H1 (cell line): ENCODE measurements around the gene VSX1. TPM values are rescaled to one million over a fixed set of nuclear protein-coding genes. Genes with fewer than 3 reads are reported as not detected.

Experiments
- CTCF ChIA-PET: fragments of 300-600 bp; sonication (Branson Sonifier 250); formaldehyde crosslinking; loops from one replicate; lab custom pipeline; 2021; ENCODE audit not compliant: partially characterized antibody; lab: Charles Lee
- POLR2A ChIA-PET: fragments of 300-600 bp; sonication (Branson Sonifier 250); formaldehyde crosslinking; loops from one replicate; lab custom pipeline; 2021; ENCODE audit warnings: inconsistent platforms; ENCODE audit not compliant: partially characterized antibody; lab: Charles Lee
- DNase-seq, 2 experiments: peaks; one replicate each; pipeline versions ENCODE4 v3.0.0 to v3.0.0-alpha.2; 2010 to 2022; ENCODE audit warnings: low spot score in 2 of 2, low read depth in 1 of 2, mixed read lengths in 1 of 2
- FAIRE-seq: peaks from 2 replicates; lab custom pipeline; 2011; peaks lifted over from hg19 to GRCh38; lab: Jason Lieb, UNC
- H2AFZ ChIP-seq: 2 replicates; pipeline ENCODE4 v1.8.1; 2012; ENCODE audit warnings: low read length, inconsistent platforms
- H2AK5ac ChIP-seq: 2 replicates; pipeline ENCODE4 v1.6.1; 2013; ENCODE audit warnings: low read depth, low read length
- H2BK120ac ChIP-seq: replicated peaks from 2 replicates; pipeline ENCODE3; 2013; ENCODE audit warnings: low read depth, low read length, inconsistent platforms
- H2BK12ac ChIP-seq: 2 replicates; pipeline ENCODE4 v1.6.1; 2013; ENCODE audit warnings: low read depth, low read length
- H2BK15ac ChIP-seq: 2 replicates; pipeline ENCODE4 v1.6.1; 2013; ENCODE audit warnings: low read length
- H2BK20ac ChIP-seq: 2 replicates; pipeline ENCODE4 v1.6.1; 2013; ENCODE audit warnings: low read length
- H2BK5ac ChIP-seq: 2 replicates; pipeline ENCODE4 v1.6.1; 2013; ENCODE audit warnings: low read depth, low read length
- H3K14ac ChIP-seq: 2 replicates; pipeline ENCODE4 v1.6.1; 2013; ENCODE audit warnings: inconsistent platforms; ENCODE audit not compliant: insufficient read length
- H3K18ac ChIP-seq: 2 replicates; pipeline ENCODE4 v1.6.1; 2013; ENCODE audit warnings: low read length; ENCODE audit errors: extremely low read depth
- H3K23ac ChIP-seq: 2 replicates; pipeline ENCODE4 v1.6.1; 2013; ENCODE audit warnings: inconsistent platforms; ENCODE audit not compliant: insufficient read length
- H3K23me2 ChIP-seq: 2 replicates; pipeline ENCODE4 v1.6.1; 2013; ENCODE audit warnings: low read depth, low read length
- H3K27ac ChIP-seq: 2 replicates; pipeline ENCODE4 v1.6.1; 2011; ENCODE audit warnings: low read depth, low read length, inconsistent platforms
- H3K27me3 ChIP-seq, 4 experiments: replicated peaks in 1 of 4; 1 replicate in 1 of 4; 2 replicates in 3 of 4; pipeline versions ENCODE4 v1.6.1 to v1.8.1; 2011 to 2013; ENCODE audit warnings: low read length in 3 of 4, mild to moderate bottlenecking in 3 of 4, inconsistent platforms in 2 of 4, mixed read lengths in 2 of 4, moderate library complexity in 1 of 4; ENCODE audit not compliant: control insufficient read depth in 3 of 4, insufficient read depth in 3 of 4; ENCODE audit errors: extremely low read depth in 1 of 4
- H3K36me3 ChIP-seq, 4 experiments: 2 replicates each; pipeline versions ENCODE4 v1.6.1 to v1.8.1; 2011 to 2013; ENCODE audit warnings: mild to moderate bottlenecking in 4 of 4, low read length in 3 of 4, moderate library complexity in 2 of 4, control low read depth in 1 of 4, inconsistent platforms in 1 of 4; ENCODE audit not compliant: insufficient read depth in 4 of 4, control insufficient read depth in 2 of 4
- H3K4ac ChIP-seq: replicated peaks from 2 replicates; pipeline ENCODE3; 2013; ENCODE audit warnings: low read length, low read depth, mixed read lengths, inconsistent platforms; ENCODE audit not compliant: insufficient read length
- H3K4me1 ChIP-seq, 4 experiments: replicated peaks in 1 of 4; 1 replicate in 1 of 4; 2 replicates in 3 of 4; pipeline versions ENCODE4 v1.6.1 to v1.8.1; 2011 to 2013; ENCODE audit warnings: low read length in 3 of 4, inconsistent platforms in 2 of 4, mixed read lengths in 1 of 4; ENCODE audit not compliant: insufficient read depth in 4 of 4, control insufficient read depth in 3 of 4
- H3K4me2 ChIP-seq, 2 experiments: 2 replicates each; pipeline versions ENCODE4 v1.6.1 to v1.8.1; 2011 to 2013; ENCODE audit warnings: low read depth in 2 of 2, low read length in 2 of 2, control low read depth in 1 of 2, inconsistent platforms in 1 of 2, mild to moderate bottlenecking in 1 of 2; ENCODE audit not compliant: insufficient read depth in 1 of 2
- H3K4me3 ChIP-seq, 4 experiments: fragments of 200-600, 300-600 bp in 1 of 4; sonication (generic), shearing (Covaris generic), sonication (Bioruptor Twin) in 1 of 4; 2 replicates each; pipeline versions ENCODE4 v1.5.1 to v1.8.1; 2011 to 2016; ENCODE audit warnings: low read length in 4 of 4, low read depth in 3 of 4, control low read depth in 2 of 4, inconsistent platforms in 2 of 4, mild to moderate bottlenecking in 2 of 4, mixed read lengths in 1 of 4, moderate library complexity in 1 of 4; ENCODE audit not compliant: insufficient read depth in 2 of 4; ENCODE audit errors: extremely low read depth in 1 of 4
- H3K56ac ChIP-seq: replicated peaks from 2 replicates; pipeline ENCODE3; 2013; ENCODE audit warnings: low read depth, mild to moderate bottlenecking, mixed read lengths, low read length, inconsistent platforms; ENCODE audit not compliant: insufficient read length
- H3K79me1 ChIP-seq: 2 replicates; pipeline ENCODE4 v1.6.1; 2013; ENCODE audit warnings: low read depth, low read length, control low read depth
- H3K79me2 ChIP-seq, 2 experiments: 2 replicates each; pipeline versions ENCODE4 v1.6.1 to v1.8.1; 2012 to 2013; ENCODE audit warnings: low read length in 2 of 2, mild to moderate bottlenecking in 2 of 2, inconsistent platforms in 1 of 2; ENCODE audit not compliant: insufficient read depth in 2 of 2, control insufficient read depth in 1 of 2
- H3K9ac ChIP-seq, 4 experiments: replicated peaks in 1 of 4; 1 replicate in 1 of 4; 2 replicates in 3 of 4; pipeline versions ENCODE4 v1.6.1 to v1.8.1; 2011 to 2013; ENCODE audit warnings: low read depth in 3 of 4, low read length in 3 of 4, control low read depth in 2 of 4, mild to moderate bottlenecking in 2 of 4, moderate library complexity in 2 of 4, inconsistent platforms in 1 of 4; ENCODE audit errors: extremely low read depth in 1 of 4
- H3K9me3 ChIP-seq, 2 experiments: 2 replicates each; pipeline versions ENCODE4 v1.6.1 to v1.8.1; 2012 to 2013; ENCODE audit warnings: mild to moderate bottlenecking in 2 of 2, moderate library complexity in 2 of 2, control low read depth in 1 of 2, inconsistent platforms in 1 of 2, low read depth in 1 of 2, low read length in 1 of 2, mixed read lengths in 1 of 2; ENCODE audit not compliant: insufficient read depth in 2 of 2
- H4K20me1 ChIP-seq, 2 experiments: replicated peaks in 1 of 2; 2 replicates each; pipeline versions ENCODE3 to v1.8.1; 2011 to 2013; ENCODE audit warnings: inconsistent platforms in 2 of 2, low read length in 2 of 2, mild to moderate bottlenecking in 1 of 2; ENCODE audit not compliant: insufficient read depth in 2 of 2, control insufficient read depth in 1 of 2
- H4K5ac ChIP-seq: 2 replicates; pipeline ENCODE4 v1.6.1; 2013; ENCODE audit warnings: low read length, low read depth, mixed read lengths, inconsistent platforms; ENCODE audit not compliant: insufficient read length
- H4K8ac ChIP-seq: 2 replicates; pipeline ENCODE4 v1.8.0; 2013; ENCODE audit warnings: mild to moderate bottlenecking, moderate library complexity, low read length, inconsistent platforms; ENCODE audit not compliant: insufficient read depth; ENCODE audit errors: extremely low read depth
- H4K91ac ChIP-seq: replicated peaks from 2 replicates; pipeline ENCODE3; 2013; ENCODE audit warnings: low read length, mixed read lengths, inconsistent platforms; ENCODE audit not compliant: insufficient read length
- POLR2A ChIP-seq, 2 experiments: IDR thresholded peaks; 1 replicate in 1 of 2; 2 replicates in 1 of 2; pipeline ENCODE4 v1.6.1; 2011; ENCODE audit warnings: low read depth in 2 of 2, low read length in 2 of 2, mild to moderate bottlenecking in 2 of 2; ENCODE audit errors: control extremely low read depth in 1 of 2
- WGBS, 2 experiments: shearing (Covaris generic) in 1 of 2; methylation state at CpG; one replicate each; pipeline versions ENCODE4 v1.1.6 to v1.1.7; 2013 to 2015; ENCODE audit warnings: low lambda C conversion rate in 2 of 2, mixed read lengths in 2 of 2, inconsistent platforms in 1 of 2, low coverage in 1 of 2, missing lambda C conversion rate in 1 of 2; ENCODE audit not compliant: insufficient replicate concordance in 2 of 2, insufficient coverage in 1 of 2, insufficient read length in 1 of 2; ENCODE audit errors: extremely low coverage in 1 of 2, missing lambda C conversion rate in 1 of 2; 5-methylcytosine and 5-hydroxymethylcytosine counted together
- polyA plus RNA-seq, 7 experiments: library from polyadenylated mRNA; depleted of rRNA in 3 of 7; stranded (reverse) in 5 of 7; unstranded in 2 of 7; fragments of >200 nt in 5 of 7; fragments of 200-250 nt in 2 of 7; gene quantifications; 1 replicate in 5 of 7; 2 replicates in 1 of 7; 4 replicates in 1 of 7; pipeline versions ENCODE4 v1.2.1 to v1.2.3, GENCODE V29; 2011 to 2013; ENCODE audit warnings: missing spikeins in 2 of 7, mixed read lengths in 2 of 7
- total RNA-seq: library from RNA; stranded (reverse); fragmentation: NEBNext Ultra II Directional; extraction: Animal tissue kit (Norgen Biotek cat#: 25700); gene quantifications from 2 replicates; pipeline ENCODE4 v1.2.1, GENCODE V29; 2021

The VSX1 gene
- total and polyA plus RNA-seq, 2 of the 8 experiments (the other 6 are each of a cell fraction or from before 2014, with no cell fraction given) = 0.14 TPM; not detected in 1

GRCh38 chr20:25055711-25056495 lies 26.0 kb downstream of the VSX1 start:
- FAIRE-seq (no peak), DNase-seq (no peak)
- no peak overlapping the region for H2AK5ac ChIP-seq
- H2BK5ac ChIP-seq = no peak overlapping the region
- H3K36me3 ChIP-seq = no peaks in the 10 kb centered on the region
- no peak overlapping the region for H3K9ac ChIP-seq
- CTCF ChIA-PET = interaction anchor here (1.3 to 3.2 kb wide), 3 partner anchors 10 to 60 kb away, joined by 3 to 10 read pairs (median 5); no protein-coding TSS in a partner anchor
- H2BK120ac ChIP-seq = no peak overlapping the region
- no peak overlapping the region for H3K4me3 ChIP-seq
- H3K4me2 ChIP-seq = no peak overlapping the region
- no peaks in the 10 kb centered on the region for H3K79me1 ChIP-seq
- H3K4me1 ChIP-seq = peaks cover 5 to 15% (median 7%) of the 10 kb centered on the region in 4 experiments
- H2BK20ac ChIP-seq = 0 out of 2 replicates have a peak overlapping the region, but pooled peaks have one; percentile 72
- H3K4ac ChIP-seq = no peak overlapping the region
- H4K5ac ChIP-seq = no peak overlapping the region
- no peak overlapping the region for H2AFZ ChIP-seq
- no peak for TF ChIP-seq POLR2A (IDR thresholded peaks at IDR 0.05; ENCODE audit: control extremely low read depth in 1 of 2, low read depth in 2 of 2, low read length in 2 of 2)
- H3K23ac ChIP-seq = no peak overlapping the region
- peaks cover 13% of the 10 kb centered on the region; the same call in 1 of the 2 replicates for H3K23me2 ChIP-seq
- H4K91ac ChIP-seq = no peak overlapping the region
- 91% methylated on average over 8 of the region's 8 CpGs; no CpG with 5 or more reads in 1 of the 2 experiments for WGBS, 2 experiments
- no peak overlapping the region for H3K56ac ChIP-seq
- no peak overlapping the region for H3K27ac ChIP-seq
- H4K20me1 ChIP-seq = no peaks in the 10 kb centered on the region
- no peak overlapping the region for H3K14ac ChIP-seq
- no peaks in the 10 kb centered on the region for H3K79me2 ChIP-seq
- peaks cover 21 to 60% (median 52%) of the 10 kb centered on the region in 4 experiments for H3K27me3 ChIP-seq
- no peak overlapping the region for H3K18ac ChIP-seq
- no peak overlapping the region for H4K8ac ChIP-seq
- POLR2A ChIA-PET = no interaction called here
- H2BK12ac ChIP-seq = no peak overlapping the region
- no peak overlapping the region for H2BK15ac ChIP-seq
- H3K9me3 ChIP-seq = no peaks in the 10 kb centered on the region; a peak in 1 of 4 replicates
